Measurements from ENCODE around the gene FAM200B.

FAM200B gene

GRCh38 chr4:15706646-15707362, 25.2 kb downstream of the FAM200B start:
- TF ChIP-seq EP300 (IDR thresholded peaks at IDR 0.05; ENCODE audit: borderline replicate concordance) = no peak
- TF ChIP-seq, protein P1, sequence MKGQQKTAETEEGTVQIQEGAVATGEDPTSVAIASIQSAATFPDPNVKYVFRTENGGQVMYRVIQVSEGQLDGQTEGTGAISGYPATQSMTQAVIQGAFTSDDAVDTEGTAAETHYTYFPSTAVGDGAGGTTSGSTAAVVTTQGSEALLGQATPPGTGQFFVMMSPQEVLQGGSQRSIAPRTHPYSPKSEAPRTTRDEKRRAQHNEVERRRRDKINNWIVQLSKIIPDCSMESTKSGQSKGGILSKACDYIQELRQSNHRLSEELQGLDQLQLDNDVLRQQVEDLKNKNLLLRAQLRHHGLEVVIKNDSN (IDR thresholded peaks at IDR 0.05) = no peak
- no peak for TF ChIP-seq RAD21 (IDR thresholded peaks at IDR 0.05; ENCODE audit: low read depth)
- no peak for TF ChIP-seq EGR1 (IDR thresholded peaks at IDR 0.05)
- TF ChIP-seq ZBTB7A (IDR thresholded peaks at IDR 0.05; ENCODE audit: low read depth) = no peak
- TF ChIP-seq TEAD4 (IDR thresholded peaks at IDR 0.05) = no peak
- TF ChIP-seq CREB1 (IDR thresholded peaks at IDR 0.05; ENCODE audit: low read depth) = no peak
- no peak for TF ChIP-seq TCF12 (IDR thresholded peaks at IDR 0.05; ENCODE audit: low read depth)
- TF ChIP-seq NFIC (IDR thresholded peaks at IDR 0.05) = no peak
- TF ChIP-seq FOXM1 (IDR thresholded peaks at IDR 0.05; ENCODE audit: borderline replicate concordance, low read depth) = no peak
- no peak for TF ChIP-seq CEBPB (IDR thresholded peaks at IDR 0.05)
- TF ChIP-seq YY1 (IDR thresholded peaks at IDR 0.05; ENCODE audit: low read depth) = no peak
- TF ChIP-seq, protein P2, sequence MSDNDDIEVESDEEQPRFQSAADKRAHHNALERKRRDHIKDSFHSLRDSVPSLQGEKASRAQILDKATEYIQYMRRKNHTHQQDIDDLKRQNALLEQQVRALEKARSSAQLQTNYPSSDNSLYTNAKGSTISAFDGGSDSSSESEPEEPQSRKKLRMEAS (IDR thresholded peaks at IDR 0.05) = no peak
- TF ChIP-seq, protein P3, sequence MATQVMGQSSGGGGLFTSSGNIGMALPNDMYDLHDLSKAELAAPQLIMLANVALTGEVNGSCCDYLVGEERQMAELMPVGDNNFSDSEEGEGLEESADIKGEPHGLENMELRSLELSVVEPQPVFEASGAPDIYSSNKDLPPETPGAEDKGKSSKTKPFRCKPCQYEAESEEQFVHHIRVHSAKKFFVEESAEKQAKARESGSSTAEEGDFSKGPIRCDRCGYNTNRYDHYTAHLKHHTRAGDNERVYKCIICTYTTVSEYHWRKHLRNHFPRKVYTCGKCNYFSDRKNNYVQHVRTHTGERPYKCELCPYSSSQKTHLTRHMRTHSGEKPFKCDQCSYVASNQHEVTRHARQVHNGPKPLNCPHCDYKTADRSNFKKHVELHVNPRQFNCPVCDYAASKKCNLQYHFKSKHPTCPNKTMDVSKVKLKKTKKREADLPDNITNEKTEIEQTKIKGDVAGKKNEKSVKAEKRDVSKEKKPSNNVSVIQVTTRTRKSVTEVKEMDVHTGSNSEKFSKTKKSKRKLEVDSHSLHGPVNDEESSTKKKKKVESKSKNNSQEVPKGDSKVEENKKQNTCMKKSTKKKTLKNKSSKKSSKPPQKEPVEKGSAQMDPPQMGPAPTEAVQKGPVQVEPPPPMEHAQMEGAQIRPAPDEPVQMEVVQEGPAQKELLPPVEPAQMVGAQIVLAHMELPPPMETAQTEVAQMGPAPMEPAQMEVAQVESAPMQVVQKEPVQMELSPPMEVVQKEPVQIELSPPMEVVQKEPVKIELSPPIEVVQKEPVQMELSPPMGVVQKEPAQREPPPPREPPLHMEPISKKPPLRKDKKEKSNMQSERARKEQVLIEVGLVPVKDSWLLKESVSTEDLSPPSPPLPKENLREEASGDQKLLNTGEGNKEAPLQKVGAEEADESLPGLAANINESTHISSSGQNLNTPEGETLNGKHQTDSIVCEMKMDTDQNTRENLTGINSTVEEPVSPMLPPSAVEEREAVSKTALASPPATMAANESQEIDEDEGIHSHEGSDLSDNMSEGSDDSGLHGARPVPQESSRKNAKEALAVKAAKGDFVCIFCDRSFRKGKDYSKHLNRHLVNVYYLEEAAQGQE (IDR thresholded peaks at IDR 0.05; ENCODE audit: low read depth) = no peak
- no peak for TF ChIP-seq TAF1 (IDR thresholded peaks at IDR 0.05; ENCODE audit: low read depth)

DNA sequence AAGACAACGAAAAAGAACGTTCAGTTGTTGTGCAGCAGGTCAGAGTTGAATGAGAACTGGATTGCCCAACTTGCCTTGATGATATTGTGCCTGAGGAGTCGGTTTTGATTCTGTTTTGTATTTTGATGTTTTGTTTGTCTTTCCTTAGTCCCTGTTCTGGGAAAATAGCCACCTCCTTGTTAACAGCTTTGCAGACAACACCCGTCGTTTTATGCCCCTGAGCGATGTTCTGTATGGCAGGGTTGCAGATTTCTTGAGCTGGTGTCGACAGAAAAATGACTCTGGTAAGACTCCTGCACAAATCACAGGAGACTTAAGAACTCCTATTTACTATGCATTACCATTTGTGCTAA, 25.7 kb downstream of the FAM200B start:
- TF ChIP-seq, protein P2 (IDR thresholded peaks at IDR 0.05) = no peak
- no peak for TF ChIP-seq RAD21 (IDR thresholded peaks at IDR 0.05; ENCODE audit: low read depth)
- TF ChIP-seq, protein P1 (IDR thresholded peaks at IDR 0.05) = no peak
- no peak for TF ChIP-seq ZBTB7A (IDR thresholded peaks at IDR 0.05; ENCODE audit: low read depth)
- TF ChIP-seq TCF12 (IDR thresholded peaks at IDR 0.05; ENCODE audit: low read depth) = no peak
- TF ChIP-seq TEAD4 (IDR thresholded peaks at IDR 0.05) = no peak
- TF ChIP-seq, protein P3 (IDR thresholded peaks at IDR 0.05; ENCODE audit: low read depth) = no peak
- TF ChIP-seq CREB1 (IDR thresholded peaks at IDR 0.05; ENCODE audit: low read depth) = no peak
- no peak for TF ChIP-seq EP300 (IDR thresholded peaks at IDR 0.05; ENCODE audit: borderline replicate concordance)
- TF ChIP-seq NFIC (IDR thresholded peaks at IDR 0.05) = no peak
- TF ChIP-seq CEBPB (IDR thresholded peaks at IDR 0.05) = no peak
- TF ChIP-seq TAF1 (IDR thresholded peaks at IDR 0.05; ENCODE audit: low read depth) = no peak
- TF ChIP-seq FOXM1 (IDR thresholded peaks at IDR 0.05; ENCODE audit: borderline replicate concordance, low read depth) = no peak
- TF ChIP-seq EGR1 (IDR thresholded peaks at IDR 0.05) = no peak
- TF ChIP-seq YY1 (IDR thresholded peaks at IDR 0.05; ENCODE audit: low read depth) = no peak

GRCh38 chr4:15711762-15712161, 30.1 kb downstream of the FAM200B start:
- TF ChIP-seq TAF1 (IDR thresholded peaks at IDR 0.05; ENCODE audit: low read depth) (no peak), TCF12 (IDR thresholded peaks at IDR 0.05; ENCODE audit: low read depth) (no peak), EGR1 (IDR thresholded peaks at IDR 0.05) (no peak)

DNA sequence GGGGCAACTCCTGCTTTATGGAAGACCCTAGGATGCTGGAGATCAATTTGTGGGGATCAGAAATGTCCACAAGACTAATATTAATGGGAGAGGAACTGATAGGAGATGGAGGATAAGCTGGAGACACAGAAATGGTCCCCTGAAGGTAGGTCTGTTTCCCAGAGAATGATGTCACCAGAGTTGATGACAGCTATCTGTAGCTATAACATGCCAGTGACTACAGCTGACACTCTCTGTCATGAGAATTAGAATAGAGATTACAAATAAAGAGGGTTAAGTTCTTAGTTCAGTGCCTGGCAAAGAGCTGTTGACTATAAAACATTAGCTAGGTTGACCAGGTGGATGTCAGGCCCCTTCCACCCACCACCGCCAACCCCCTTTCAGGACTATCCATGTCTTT, 30.6 kb downstream of the FAM200B start:
- TF ChIP-seq, protein P2 (IDR thresholded peaks at IDR 0.05) = no peak
- no peak for TF ChIP-seq EP300 (IDR thresholded peaks at IDR 0.05; ENCODE audit: borderline replicate concordance)
- TF ChIP-seq CREB1 (IDR thresholded peaks at IDR 0.05; ENCODE audit: low read depth) = no peak

DNA sequence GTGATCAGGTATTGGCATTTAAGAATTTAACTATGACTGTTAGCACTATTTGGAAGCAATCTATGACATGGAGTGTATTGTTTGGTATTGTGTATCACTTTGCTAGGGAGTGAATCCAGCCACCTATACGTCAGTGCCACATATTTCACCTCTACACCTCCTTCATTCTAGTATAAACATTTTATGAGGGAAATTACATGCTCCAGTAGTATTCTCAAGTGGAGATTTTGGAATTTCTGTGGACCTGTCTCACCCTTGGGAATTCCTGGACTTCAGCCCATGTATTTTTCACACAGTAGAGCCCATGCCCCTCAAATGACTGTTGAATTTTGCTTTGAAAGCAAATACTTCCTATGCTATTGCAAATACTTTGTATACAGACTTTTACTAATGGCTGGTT, 32.5 kb downstream of the FAM200B start:
- TF ChIP-seq, protein P1 (IDR thresholded peaks at IDR 0.05) = no peak
- TF ChIP-seq CREB1 (IDR thresholded peaks at IDR 0.05; ENCODE audit: low read depth) (no peak), NFIC (IDR thresholded peaks at IDR 0.05) (no peak)
